Myocyte (in vitro differentiated cells): ENCODE data around the gene MNAT1. TPM values are rescaled to one million over a fixed set of nuclear protein-coding genes. Genes with fewer than 3 reads are reported as not detected.
"Not testable (repeated sequence)": the region's sequence is repeated elsewhere in the genome, so short reads cannot be mapped to it uniquely, and the experiment has no call there.

ENCODE experiments used
- DNase-seq: peaks from one replicate; pipeline ENCODE4 v3.0.0-alpha.2; 2012; ENCODE audit warnings: low read depth
- total RNA-seq: library from RNA; depleted of rRNA; stranded (reverse); fragments of >200 nt; gene quantifications from 2 replicates; pipeline ENCODE4 v1.2.3, GENCODE V29; 2014

MNAT1 gene
- total RNA-seq, 1 donor from 2014 or later: 88.6 TPM

- DNase-seq: peak; percentile 57
Observed at GRCh38 chr14:60736494-60736893, 1.9 kb downstream of the MNAT1 start.

DNA sequence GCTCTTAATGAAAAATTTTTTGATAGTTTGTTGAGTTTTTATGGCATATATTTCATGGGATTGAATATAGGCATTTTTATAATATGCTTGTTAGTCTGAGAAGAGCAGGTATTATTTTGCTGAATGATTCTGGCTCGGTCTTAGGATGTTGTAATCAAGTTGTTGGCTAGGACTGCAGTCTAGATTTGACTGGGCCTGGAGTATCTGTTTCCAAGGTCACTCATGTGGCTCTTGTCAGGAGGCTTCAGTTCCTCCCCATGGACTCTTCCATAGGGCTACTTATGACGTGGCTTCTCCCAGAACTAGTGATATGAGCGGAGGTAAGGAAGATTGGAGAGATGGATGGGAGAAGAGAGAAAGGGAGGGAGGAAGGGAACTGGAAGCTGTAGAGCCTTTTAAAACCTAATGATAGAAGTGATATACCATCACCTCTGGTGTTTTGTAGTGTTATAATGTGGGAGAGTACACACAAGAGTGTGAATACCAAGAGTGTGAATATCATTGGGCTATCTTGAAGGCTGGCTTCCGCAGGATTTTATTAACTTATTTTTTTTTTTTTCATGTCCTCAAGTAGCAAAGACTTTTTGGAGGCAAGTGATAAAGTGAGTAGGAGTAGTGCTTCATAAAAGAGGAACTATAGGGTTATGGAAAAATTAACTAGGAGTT lies 4.4 kb downstream of the MNAT1 start:
- DNase-seq: no peak

- DNase-seq: no peak
Observed at GRCh38 chr14:60744566-60744965, 10.0 kb downstream of the MNAT1 start.

DNA sequence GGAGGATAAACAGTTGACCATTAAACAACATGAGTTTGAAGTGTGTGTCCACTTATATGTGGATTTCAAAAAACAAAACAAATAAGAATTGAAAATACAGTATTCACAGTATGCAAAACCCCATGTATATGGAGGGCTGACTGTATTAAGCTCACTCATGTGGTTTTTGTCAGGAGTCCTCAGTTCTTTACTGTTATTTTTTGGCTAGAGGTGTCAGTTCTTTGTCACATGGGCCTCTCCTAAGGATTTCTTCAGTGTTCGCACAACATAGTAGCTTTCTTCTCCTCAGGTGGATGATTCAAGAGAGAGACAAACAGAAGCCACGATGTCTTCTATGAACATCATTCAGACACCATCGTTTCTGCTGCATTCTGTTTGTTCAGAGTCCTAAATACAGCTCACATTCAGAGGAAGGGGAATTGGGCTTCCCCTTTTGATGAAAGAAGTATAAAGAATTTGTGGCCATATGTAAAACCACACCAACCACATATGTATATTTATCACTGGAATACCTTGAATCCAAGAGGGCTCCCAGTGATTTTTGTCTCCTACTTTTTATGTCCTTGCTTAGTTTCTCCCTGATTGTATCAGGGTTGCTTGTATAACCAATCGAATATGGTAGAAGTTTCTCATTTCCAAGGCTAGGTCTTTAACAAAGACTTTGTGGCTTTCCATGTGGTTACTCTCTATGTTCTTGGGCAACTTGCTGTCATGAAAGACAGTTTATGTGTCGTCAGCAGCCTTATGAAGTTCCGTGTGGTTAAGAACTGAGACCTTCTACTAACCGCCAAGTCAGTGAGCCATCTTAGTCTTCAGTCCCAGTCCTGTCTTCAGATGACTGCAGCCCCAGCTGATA lies 18.9 kb downstream of the MNAT1 start:
- peak; percentile 37 for DNase-seq

- peak; percentile 43 for DNase-seq
Observed at GRCh38 chr14:60756847-60757246, 22.3 kb downstream of the MNAT1 start.

GRCh38 chr14:60757567-60758002 lies 23.0 kb downstream of the MNAT1 start:
- DNase-seq: no peak

DNA sequence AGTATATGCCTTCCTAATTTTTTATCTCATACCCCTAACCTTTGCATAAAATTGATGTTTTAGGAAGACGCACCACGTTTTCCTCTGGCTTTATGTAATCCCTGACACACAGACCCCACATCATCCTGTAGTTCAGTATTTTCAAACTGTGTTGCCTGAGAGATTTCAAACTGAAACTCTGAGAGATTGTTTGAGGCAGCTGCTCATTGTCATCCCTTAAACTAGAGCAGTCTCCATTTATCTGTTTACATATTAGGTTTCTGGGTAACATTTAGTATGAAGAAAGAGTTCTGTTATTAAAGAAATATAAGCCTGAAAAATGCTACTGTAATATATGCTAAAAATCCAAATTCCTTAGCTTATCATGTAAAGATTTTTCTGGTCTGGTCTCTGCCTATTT lies 24.3 kb downstream of the MNAT1 start:
- peak; percentile 71 for DNase-seq

GRCh38 chr14:60760209-60760608 lies 25.6 kb downstream of the MNAT1 start:
- DNase-seq: no peak

DNA sequence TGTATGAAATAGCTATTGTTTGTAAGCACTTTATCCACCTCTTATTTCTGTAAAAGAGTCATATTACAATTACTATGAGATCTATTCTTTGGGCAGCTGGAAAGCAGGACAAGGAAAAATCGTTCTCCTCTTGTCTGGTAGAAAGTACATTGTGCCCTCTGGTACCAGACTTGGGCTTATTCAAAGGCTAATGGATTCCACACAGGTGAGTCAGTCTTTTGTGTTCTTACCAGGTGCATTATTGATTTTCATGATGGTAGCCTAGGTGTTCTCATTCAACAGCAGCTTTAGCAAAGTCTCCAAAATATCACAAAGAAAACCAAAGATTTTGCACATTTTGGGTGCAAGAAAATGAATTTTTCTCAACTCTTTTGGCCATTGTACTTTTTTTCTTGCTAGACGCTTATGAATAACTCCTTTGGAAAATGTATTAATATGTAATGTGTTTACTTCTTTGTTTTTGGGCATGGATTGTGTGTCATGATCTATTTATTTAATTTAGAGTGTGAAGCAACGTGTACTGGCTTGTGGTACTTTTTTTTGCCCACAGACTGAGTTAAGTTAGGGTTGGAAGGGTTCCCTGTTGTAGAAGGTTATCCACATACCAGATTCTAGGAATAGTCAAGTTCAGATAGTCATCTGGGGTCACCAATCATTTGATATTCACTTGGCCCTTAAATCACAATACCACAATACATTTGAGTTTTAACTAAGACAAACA lies 26.2 kb downstream of the MNAT1 start:
- peak; percentile 27 for DNase-seq

- no peak for DNase-seq
Observed at GRCh38 chr14:60768602-60769001, 34.0 kb downstream of the MNAT1 start.

DNA sequence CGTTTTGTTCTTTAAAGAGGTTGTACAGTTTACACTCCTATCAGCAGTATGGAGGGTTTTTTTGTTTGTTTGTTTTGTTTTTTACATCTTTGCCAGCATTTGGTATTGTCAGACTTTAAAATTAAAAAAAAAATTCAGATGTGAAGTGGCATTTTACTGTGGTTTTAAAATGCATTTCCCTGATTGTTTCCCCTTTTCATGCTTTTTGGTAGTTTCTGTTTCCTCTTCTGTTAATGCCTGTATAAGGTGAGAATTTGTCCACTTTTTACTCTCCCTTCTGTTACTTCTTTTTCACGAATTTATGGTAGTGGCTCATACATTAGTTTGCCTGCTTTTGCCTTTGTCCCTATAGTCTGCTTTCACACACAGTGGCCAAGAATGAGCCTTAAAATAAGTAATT lies 36.6 kb downstream of the MNAT1 start:
- DNase-seq: no peak

DNA sequence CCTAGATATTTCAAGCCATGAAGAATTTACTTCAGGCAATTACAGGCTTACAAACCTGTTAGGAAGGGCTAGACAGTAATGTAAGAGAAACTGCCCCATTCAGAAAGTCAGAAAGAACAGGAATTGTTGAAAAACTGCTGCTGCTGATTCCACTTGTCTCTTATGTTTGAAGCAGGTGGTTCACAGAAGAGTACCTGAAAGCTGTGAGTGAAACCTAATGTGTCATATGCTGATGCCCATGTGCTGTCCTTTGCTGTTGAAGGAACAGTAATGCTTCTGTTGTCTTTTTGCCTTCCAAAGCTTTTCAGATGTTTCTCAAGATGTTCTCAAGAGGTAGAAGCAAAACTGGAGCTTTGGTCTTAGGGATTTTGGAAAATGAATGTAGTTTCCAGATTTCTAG lies 39.0 kb downstream of the MNAT1 start:
- DNase-seq: no peak

DNA sequence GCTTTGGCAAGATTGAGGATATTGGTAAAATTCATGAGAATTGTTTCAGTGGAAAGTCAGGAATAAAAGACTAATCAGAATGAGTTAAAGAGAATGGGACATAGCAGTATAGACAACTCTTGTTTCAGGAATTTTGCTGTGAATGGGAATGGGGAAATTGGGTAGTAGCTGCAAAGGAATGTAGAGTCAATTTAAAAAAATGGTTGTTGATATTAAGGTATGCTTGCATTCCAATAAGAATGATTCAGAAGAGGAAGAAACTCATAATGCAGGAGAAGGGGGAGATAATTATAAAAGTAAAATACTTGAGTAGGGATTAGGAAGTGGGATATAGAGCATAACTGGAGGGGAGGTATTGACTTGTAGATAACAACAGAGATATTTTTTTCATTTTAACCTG lies 40.7 kb downstream of the MNAT1 start:
- DNase-seq: no peak

- peak; percentile 74 for DNase-seq
Observed at GRCh38 chr14:60777856-60778578, 43.5 kb downstream of the MNAT1 start.

DNA sequence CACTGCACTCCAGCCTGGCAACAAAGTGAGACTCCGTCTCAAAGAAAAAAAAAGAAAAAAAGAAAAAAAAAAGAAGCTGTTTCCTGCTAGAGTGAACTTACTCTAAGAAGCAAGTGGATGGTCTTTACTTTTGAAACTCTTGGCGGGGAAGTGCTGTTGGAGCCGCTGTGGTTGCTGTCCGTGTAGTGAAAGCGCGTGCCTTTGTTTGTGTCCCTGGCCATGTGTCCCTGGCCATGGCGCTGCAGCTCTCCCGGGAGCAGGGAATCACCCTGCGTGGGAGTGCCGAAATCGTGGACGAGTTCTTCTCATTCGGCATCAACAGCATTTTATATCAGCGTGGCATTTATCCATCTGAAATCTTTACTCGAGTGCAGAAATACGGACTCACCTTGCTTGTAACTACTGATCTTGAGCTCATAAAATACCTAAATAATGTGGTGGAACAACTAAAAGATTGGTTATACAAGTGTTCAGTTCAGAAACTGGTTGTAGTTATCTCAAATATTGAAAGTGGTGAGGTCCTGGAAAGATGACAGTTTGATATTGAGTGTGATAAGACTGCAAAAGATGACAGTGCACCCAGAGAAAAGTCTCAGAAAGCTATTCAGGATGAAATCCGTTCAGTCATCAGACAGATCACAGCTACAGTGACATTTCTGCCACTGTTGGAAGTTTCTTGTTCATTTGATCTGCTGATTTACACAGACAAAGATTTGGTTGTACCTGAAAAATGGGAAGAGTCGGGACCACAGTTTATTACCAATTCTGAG lies 45.4 kb downstream of the MNAT1 start:
- DNase-seq: not testable (repeated sequence)

- DNase-seq: not testable (repeated sequence)
Observed at GRCh38 chr14:60780558-60780957, 46.0 kb downstream of the MNAT1 start.

GRCh38 chr14:60786905-60787304 lies 52.3 kb downstream of the MNAT1 start:
- DNase-seq: no peak

DNA sequence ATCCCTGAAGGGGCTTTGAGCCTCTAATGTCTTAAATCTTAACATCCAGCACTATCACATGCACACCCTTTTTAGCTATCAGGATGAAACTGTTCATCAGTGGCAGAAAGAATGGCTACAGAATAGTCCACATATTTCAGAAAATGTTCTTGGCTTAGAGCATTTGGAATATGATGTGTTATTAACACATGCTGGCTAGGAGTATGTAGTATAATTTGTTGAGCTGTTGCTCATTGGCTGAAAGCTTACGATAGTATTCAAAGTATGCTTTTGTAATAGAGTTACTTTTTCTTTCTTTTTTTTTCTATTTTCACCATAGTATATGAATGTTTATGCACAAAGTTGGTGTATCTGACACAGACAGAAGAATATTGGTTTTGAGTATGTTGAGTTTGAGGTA lies 55.1 kb downstream of the MNAT1 start:
- DNase-seq: no peak

- DNase-seq: no peak
Observed at GRCh38 chr14:60790850-60791249, 56.3 kb downstream of the MNAT1 start.

DNA sequence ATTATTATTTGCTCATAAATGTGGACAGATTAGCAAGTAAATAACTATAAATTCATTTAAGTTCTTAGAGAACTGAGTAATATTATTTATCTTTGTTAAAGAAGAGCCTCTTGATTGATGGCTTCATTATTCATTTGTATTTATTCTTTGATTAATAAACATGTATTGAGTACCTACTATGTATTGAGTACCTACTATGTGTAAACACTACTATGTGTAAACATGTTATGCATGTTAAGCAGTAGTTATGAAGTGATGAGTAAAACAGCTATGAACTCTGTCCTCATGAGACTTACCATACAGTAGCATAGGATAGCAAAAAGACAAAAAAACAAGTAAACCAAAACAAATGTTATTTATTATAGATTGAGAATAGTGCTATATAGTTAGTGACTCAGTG lies 61.9 kb downstream of the MNAT1 start:
- DNase-seq: no peak

DNA sequence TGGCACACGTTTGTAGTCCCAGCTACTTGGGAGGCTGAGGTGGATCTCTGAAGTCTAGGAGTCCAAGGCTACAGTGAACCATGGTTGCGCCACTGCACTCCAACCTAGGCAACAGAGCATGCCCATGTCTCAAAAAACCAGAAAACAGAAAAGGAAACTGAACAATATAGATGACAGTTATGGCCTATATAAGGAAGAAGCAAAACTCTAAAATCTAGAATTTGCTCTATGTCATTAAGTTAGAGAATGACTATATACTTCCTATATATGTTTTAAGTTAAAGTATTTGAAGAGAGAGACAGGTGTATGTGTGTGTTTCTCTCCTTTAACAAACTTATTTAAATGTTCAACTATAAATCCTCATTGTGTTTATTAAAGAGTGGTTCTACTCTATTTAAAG lies 65.8 kb downstream of the MNAT1 start:
- no peak for DNase-seq
